Nephron progenitor cell (in vitro differentiated cells): ENCODE results near the gene OR52M1.
"Not testable (repeated sequence)": the region's sequence is repeated elsewhere in the genome, so short reads cannot be mapped to it uniquely, and the experiment has no call there.

ENCODE experiments used
- DNase-seq: peaks from one replicate; pipeline ENCODE4 v3.0.0; 2021
- H3K27ac Mint-ChIP-seq: 2 replicates; pipeline ENCODE4 v1.8.0; 2021; ENCODE audit warnings: mild to moderate bottlenecking, moderate library complexity, mixed read lengths
- H3K27me3 Mint-ChIP-seq: 2 replicates; pipeline ENCODE4 v1.8.0; 2021; ENCODE audit warnings: mild to moderate bottlenecking, low read depth, mixed read lengths; ENCODE audit not compliant: poor library complexity
- H3K36me3 Mint-ChIP-seq: 2 replicates; pipeline ENCODE4 v1.8.0; 2021; ENCODE audit warnings: low read depth, mixed read lengths
- H3K4me1 Mint-ChIP-seq: 2 replicates; pipeline ENCODE4 v1.8.0; 2021; ENCODE audit warnings: mixed read lengths
- H3K4me3 Mint-ChIP-seq: 2 replicates; pipeline ENCODE4 v1.8.0; 2021; ENCODE audit warnings: mild to moderate bottlenecking, moderate library complexity, mixed read lengths
- H3K9me3 Mint-ChIP-seq: 2 replicates; pipeline ENCODE4 v1.8.0; 2021; ENCODE audit warnings: mild to moderate bottlenecking, moderate library complexity, mixed read lengths
- TF ChIP-seq, protein P1 (sequence below): fragments of 200-600 bp; sonication (generic); IDR thresholded peaks from 2 replicates; pipeline ENCODE4 v1.5.0; 2021; ENCODE audit warnings: antibody characterized with exemption

Gene OR52M1

GRCh38 chr11:4511282-4512245, 33.4 kb upstream of the OR52M1 start:
- Mint-ChIP-seq H3K4me1 (no peaks in the 10 kb centered on the region), H3K27ac (no peak overlapping the region), H3K9me3 (peaks cover 15% of the 10 kb centered on the region), H3K27me3 (peaks cover 12% of the 10 kb centered on the region), H3K36me3 (no peaks in the 10 kb centered on the region), H3K4me3 (no peak overlapping the region)
- TF ChIP-seq, protein P1, sequence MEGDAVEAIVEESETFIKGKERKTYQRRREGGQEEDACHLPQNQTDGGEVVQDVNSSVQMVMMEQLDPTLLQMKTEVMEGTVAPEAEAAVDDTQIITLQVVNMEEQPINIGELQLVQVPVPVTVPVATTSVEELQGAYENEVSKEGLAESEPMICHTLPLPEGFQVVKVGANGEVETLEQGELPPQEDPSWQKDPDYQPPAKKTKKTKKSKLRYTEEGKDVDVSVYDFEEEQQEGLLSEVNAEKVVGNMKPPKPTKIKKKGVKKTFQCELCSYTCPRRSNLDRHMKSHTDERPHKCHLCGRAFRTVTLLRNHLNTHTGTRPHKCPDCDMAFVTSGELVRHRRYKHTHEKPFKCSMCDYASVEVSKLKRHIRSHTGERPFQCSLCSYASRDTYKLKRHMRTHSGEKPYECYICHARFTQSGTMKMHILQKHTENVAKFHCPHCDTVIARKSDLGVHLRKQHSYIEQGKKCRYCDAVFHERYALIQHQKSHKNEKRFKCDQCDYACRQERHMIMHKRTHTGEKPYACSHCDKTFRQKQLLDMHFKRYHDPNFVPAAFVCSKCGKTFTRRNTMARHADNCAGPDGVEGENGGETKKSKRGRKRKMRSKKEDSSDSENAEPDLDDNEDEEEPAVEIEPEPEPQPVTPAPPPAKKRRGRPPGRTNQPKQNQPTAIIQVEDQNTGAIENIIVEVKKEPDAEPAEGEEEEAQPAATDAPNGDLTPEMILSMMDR: no peak
- DNase-seq: no peak

DNA sequence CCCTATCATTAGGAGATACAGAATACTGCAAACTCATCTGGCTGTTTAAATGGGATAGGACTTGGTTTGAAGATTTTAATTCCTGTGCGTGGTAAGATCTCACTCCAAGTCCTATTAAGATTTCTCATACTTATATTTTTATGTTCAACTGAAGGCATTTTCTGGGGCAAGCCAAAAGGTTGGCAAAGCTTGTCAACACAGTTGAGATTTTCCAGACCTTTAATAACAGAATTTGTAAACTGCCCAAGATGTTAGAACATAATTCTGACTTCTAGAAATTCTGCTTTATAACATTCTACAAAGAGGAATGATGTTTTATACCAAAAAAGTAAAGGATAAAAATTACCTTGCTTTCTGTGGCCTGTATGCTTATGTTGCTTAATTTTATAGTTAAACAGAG, 30.8 kb upstream of the OR52M1 start:
- Mint-ChIP-seq H3K4me1 (no peaks in the 10 kb centered on the region), H3K9me3 (no peaks in the 10 kb centered on the region), H3K4me3 (no peak overlapping the region), H3K27me3 (peaks cover 11% of the 10 kb centered on the region), H3K27ac (no peak overlapping the region), H3K36me3 (no peaks in the 10 kb centered on the region)
- TF ChIP-seq, protein P1: no peak
- no peak for DNase-seq

- H3K27ac Mint-ChIP-seq: no peak overlapping the region
- no peaks in the 10 kb centered on the region for H3K9me3 Mint-ChIP-seq
- H3K36me3 Mint-ChIP-seq: no peaks in the 10 kb centered on the region
- no peak for DNase-seq
- TF ChIP-seq, protein P1: no peak
- no peaks in the 10 kb centered on the region for H3K4me1 Mint-ChIP-seq
- no peak overlapping the region for H3K4me3 Mint-ChIP-seq
- H3K27me3 Mint-ChIP-seq: peaks cover 8% of the 10 kb centered on the region
Observed at GRCh38 chr11:4522339-4522738, 22.7 kb upstream of the OR52M1 start.

DNA sequence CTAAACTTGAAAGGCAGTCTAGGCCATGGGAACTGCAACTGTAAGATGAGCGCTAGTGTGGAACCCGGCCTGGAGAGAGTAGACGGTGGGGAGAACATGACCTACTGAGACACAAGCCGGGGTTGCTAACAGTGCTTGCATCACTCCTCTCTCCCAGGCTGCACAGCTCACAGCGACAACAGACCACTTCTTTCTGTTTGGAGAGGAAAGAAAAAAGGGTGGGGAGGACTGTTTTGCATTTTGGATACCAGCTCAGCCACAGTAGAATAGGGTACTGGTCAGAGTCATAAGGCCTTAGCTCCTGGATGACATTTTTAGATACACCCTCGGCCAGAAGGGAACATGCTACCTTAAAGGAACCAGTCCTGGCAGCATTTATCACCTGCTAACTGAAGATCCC, 22.2 kb upstream of the OR52M1 start:
- no peak for DNase-seq
- no peak overlapping the region for H3K27ac Mint-ChIP-seq
- TF ChIP-seq, protein P1: no peak
- peaks cover 8% of the 10 kb centered on the region for H3K27me3 Mint-ChIP-seq
- H3K36me3 Mint-ChIP-seq: no peaks in the 10 kb centered on the region
- H3K9me3 Mint-ChIP-seq: no peaks in the 10 kb centered on the region
- no peak overlapping the region for H3K4me3 Mint-ChIP-seq
- no peaks in the 10 kb centered on the region for H3K4me1 Mint-ChIP-seq

DNA sequence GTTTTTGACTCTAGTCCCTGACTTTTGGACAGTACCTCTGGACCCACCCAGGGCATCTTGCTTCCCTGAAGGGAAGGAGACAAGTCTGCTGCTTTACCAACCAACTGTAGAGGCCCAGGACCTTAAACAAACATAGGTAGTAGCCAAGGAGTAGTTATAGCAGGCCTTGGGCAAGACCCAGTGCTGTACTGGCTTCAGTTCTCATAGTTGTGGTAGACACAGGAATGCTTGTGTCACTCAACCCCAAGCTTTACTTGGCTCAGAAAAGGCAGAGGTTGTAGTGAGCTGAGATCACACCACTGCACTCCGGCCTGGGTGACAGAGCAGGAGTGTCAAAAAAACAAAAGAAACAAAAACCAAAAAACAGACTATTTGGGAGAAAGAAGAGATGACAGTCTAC, 21.3 kb upstream of the OR52M1 start:
- H3K36me3 Mint-ChIP-seq: no peaks in the 10 kb centered on the region
- no peaks in the 10 kb centered on the region for H3K4me1 Mint-ChIP-seq
- H3K9me3 Mint-ChIP-seq: no peaks in the 10 kb centered on the region
- peaks cover 6% of the 10 kb centered on the region for H3K27me3 Mint-ChIP-seq
- no peak overlapping the region for H3K27ac Mint-ChIP-seq
- DNase-seq: no peak
- H3K4me3 Mint-ChIP-seq: no peak overlapping the region
- TF ChIP-seq, protein P1: no peak

- Mint-ChIP-seq H3K9me3 (peaks cover 19% of the 10 kb centered on the region), H3K4me1 (no peaks in the 10 kb centered on the region), H3K36me3 (peaks cover 5% of the 10 kb centered on the region), H3K27ac (no peak overlapping the region), H3K27me3 (peaks cover 7% of the 10 kb centered on the region), H3K4me3 (no peak overlapping the region)
- TF ChIP-seq, protein P1: no peak
- no peak for DNase-seq
Observed at GRCh38 chr11:4527926-4528325, 17.1 kb upstream of the OR52M1 start.

DNA sequence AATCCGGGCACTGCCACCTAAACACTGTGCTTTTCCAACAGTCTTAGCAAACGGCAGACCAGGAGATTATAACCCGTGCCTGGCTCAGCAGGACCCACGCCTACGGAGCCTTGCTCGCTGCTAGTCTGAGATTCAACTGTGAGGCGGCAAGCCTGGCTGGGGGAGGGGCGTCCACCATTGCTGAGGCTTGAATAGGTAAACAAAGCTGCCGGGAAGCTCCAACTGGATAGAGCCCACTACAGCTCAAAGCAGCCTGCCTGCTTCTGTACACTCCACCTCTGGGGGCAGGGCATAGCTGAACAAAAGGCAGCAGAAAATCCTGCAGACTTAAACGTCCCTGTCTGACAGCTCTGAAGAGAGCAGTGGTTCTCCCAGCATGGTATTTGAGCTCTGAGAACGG, 13.3 kb upstream of the OR52M1 start:
- peaks cover 19% of the 10 kb centered on the region for H3K9me3 Mint-ChIP-seq
- H3K36me3 Mint-ChIP-seq, DNase-seq, H3K27ac Mint-ChIP-seq, H3K4me3 Mint-ChIP-seq, H3K4me1 Mint-ChIP-seq: not testable (repeated sequence)
- H3K27me3 Mint-ChIP-seq: peaks cover 15% of the 10 kb centered on the region
